DOHH2 (cell line): ENCODE results near the gene RIN3.

Experiments used
- H3F3A ChIP-seq: fragments of 200-600 bp; sonication (generic), shearing (Covaris generic); 2 replicates; pipeline ENCODE4 v1.6.0; 2016; ENCODE audit warnings: antibody characterized with exemption, mild to moderate bottlenecking; ENCODE audit not compliant: control insufficient read depth, insufficient read depth
- H3K27ac ChIP-seq: fragments of 200-600 bp; sonication (generic); 2 replicates; pipeline ENCODE4 v1.5.1; 2014; ENCODE audit warnings: low read depth, mild to moderate bottlenecking, low read length, moderate library complexity
- H3K27me3 ChIP-seq: fragments of 200-600 bp; sonication (generic); 2 replicates; pipeline ENCODE4 v1.6.1; 2014; ENCODE audit warnings: mild to moderate bottlenecking, low read length, mixed read lengths; ENCODE audit not compliant: control insufficient read depth
- H3K36me3 ChIP-seq: fragments of 200-600 bp; sonication (generic); 2 replicates; pipeline ENCODE4 v1.6.1; 2014; ENCODE audit warnings: mild to moderate bottlenecking, low read length, moderate library complexity, mixed read lengths; ENCODE audit not compliant: control insufficient read depth
- H3K4me1 ChIP-seq: fragments of 200-600 bp; sonication (generic); 2 replicates; pipeline ENCODE4 v1.6.1; 2014; ENCODE audit warnings: mild to moderate bottlenecking, low read length, mixed read lengths; ENCODE audit not compliant: control insufficient read depth
- H3K4me2 ChIP-seq: fragments of 200-600 bp; sonication (generic); 2 replicates; pipeline ENCODE4 v1.6.0; 2014; ENCODE audit warnings: mild to moderate bottlenecking, low read length, moderate library complexity
- H3K4me3 ChIP-seq: fragments of 200-600 bp; sonication (generic); 2 replicates; pipeline ENCODE4 v1.5.1; 2014; ENCODE audit warnings: mild to moderate bottlenecking, low read length, mixed read lengths
- H3K79me2 ChIP-seq: fragments of 200-600 bp; sonication (generic); 2 replicates; pipeline ENCODE4 v1.6.1; 2014; ENCODE audit warnings: mild to moderate bottlenecking, low read length, mixed read lengths; ENCODE audit not compliant: control insufficient read depth
- H3K9me2 ChIP-seq: fragments of 200-600 bp; sonication (generic); replicated peaks from 2 replicates; pipeline ENCODE4 v1.6.1; 2014; ENCODE audit warnings: mild to moderate bottlenecking, low read length, mixed read lengths; ENCODE audit not compliant: control insufficient read depth
- H3K9me3 ChIP-seq: fragments of 200-600 bp; sonication (generic); 2 replicates; pipeline ENCODE4 v1.6.1; 2014; ENCODE audit warnings: antibody characterized with exemption, low read length, mixed read lengths; ENCODE audit not compliant: control insufficient read depth, insufficient read depth
- H4K20me1 ChIP-seq: fragments of 200-600 bp; sonication (generic); 2 replicates; pipeline ENCODE4 v1.6.0; 2014; ENCODE audit warnings: low read depth, mild to moderate bottlenecking, antibody characterized with exemption, low read length, moderate library complexity; ENCODE audit not compliant: control insufficient read depth, insufficient read depth
- EZH2phosphoT487 ChIP-seq: fragments of 200-600 bp; sonication (generic); IDR thresholded peaks from 2 replicates; pipeline ENCODE4 v1.6.1; 2017; ENCODE audit warnings: borderline replicate concordance, mild to moderate bottlenecking, antibody characterized with exemption, low read length, moderate library complexity, mixed read lengths
- TF ChIP-seq, protein P1 (sequence below): fragments of 200-600 bp; sonication (generic); IDR thresholded peaks from one replicate; pipeline ENCODE4 v1.5.1; 2014; ENCODE audit warnings: antibody characterized with exemption, mild to moderate bottlenecking, low read depth, low read length; ENCODE audit not compliant: poor library complexity, severe bottlenecking

RIN3 gene

DNA sequence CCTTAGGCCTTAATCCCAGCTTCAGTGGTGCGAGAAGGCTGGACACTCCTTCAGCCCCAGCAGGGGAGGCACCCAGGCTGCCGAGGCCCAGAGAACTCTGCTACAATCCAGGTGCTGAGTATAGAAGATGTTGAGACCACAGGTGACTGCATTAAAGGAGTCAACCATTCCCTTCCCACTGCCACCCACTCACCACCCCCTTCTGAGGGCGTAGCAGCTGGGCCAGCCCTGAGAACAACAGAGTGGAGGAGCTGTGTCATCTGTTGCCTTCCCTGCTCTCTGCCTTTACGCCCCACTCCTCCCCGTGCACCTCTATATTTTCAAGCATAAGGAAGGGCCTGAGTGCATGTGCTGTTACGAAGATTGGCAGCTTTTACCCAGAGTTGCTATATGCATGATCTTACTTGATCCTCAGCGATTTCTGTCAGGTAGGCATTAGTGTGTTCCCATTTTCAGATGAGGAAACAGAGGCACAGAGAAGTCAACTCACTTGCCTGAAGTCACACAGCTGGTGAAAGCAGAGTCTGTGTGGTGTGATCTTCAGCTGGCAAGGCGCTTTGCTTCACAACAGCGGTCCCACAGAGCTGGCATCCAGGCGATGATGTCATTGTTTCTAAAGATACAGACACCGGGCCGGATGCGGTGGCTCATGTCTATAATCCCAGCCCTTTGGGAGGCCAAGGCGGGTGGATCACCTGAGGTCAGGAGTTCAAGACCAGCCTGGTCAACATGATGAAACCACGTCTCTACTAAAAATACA is 46.7 kb downstream of the RIN3 start:
- no peaks in the 10 kb centered on the region for H3K79me2 ChIP-seq
- no peak overlapping the region for H3K4me3 ChIP-seq
- no peaks in the 10 kb centered on the region for H3K9me2 ChIP-seq
- H3K9me3 ChIP-seq: no peaks in the 10 kb centered on the region
- H4K20me1 ChIP-seq: no peaks in the 10 kb centered on the region
- H3K27ac ChIP-seq: no peak overlapping the region
- peaks cover 12% of the 10 kb centered on the region for H3K4me1 ChIP-seq
- no peak for TF ChIP-seq EZH2phosphoT487
- TF ChIP-seq, protein P1, sequence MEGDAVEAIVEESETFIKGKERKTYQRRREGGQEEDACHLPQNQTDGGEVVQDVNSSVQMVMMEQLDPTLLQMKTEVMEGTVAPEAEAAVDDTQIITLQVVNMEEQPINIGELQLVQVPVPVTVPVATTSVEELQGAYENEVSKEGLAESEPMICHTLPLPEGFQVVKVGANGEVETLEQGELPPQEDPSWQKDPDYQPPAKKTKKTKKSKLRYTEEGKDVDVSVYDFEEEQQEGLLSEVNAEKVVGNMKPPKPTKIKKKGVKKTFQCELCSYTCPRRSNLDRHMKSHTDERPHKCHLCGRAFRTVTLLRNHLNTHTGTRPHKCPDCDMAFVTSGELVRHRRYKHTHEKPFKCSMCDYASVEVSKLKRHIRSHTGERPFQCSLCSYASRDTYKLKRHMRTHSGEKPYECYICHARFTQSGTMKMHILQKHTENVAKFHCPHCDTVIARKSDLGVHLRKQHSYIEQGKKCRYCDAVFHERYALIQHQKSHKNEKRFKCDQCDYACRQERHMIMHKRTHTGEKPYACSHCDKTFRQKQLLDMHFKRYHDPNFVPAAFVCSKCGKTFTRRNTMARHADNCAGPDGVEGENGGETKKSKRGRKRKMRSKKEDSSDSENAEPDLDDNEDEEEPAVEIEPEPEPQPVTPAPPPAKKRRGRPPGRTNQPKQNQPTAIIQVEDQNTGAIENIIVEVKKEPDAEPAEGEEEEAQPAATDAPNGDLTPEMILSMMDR: no peak
- H3K36me3 ChIP-seq: no peaks in the 10 kb centered on the region
- no peak overlapping the region for H3K4me2 ChIP-seq
- no peaks in the 10 kb centered on the region for H3F3A ChIP-seq
- H3K27me3 ChIP-seq: peaks cover 38% of the 10 kb centered on the region

DNA sequence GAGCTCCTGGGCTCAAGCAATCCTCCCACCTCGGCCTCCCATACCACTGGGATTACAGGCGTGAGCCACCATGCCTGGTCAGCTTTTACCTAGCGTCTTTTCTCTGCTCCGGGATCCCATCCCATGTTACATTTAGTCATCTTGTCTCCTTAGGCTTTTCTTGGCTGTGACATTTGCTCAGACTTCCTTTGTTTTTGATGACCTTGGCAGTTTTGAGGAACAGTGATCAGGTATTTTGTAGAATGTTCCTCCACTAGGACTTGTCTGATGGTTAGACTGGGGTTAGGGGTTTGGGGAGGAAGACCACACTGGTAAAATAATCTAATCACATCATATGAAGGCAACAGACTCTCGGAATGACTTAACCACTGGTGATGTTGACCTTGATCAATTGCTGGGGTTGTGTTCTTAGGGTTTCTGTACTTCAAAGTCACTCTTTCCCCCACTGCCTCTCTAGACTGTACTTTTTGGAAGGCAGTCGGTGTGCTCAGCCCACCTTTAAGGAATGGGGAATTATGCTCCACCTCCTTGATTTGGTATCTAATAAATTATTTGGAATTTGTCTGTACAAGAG is 48.4 kb downstream of the RIN3 start:
- Histone ChIP-seq H3K9me3 (no peaks in the 10 kb centered on the region), H4K20me1 (no peaks in the 10 kb centered on the region), H3K36me3 (no peaks in the 10 kb centered on the region), H3F3A (no peaks in the 10 kb centered on the region), H3K4me3 (no peak overlapping the region), H3K9me2 (no peaks in the 10 kb centered on the region), H3K27me3 (peaks cover 31% of the 10 kb centered on the region), H3K4me2 (no peak overlapping the region), H3K79me2 (no peaks in the 10 kb centered on the region), H3K4me1 (no peaks in the 10 kb centered on the region), H3K27ac (no peak overlapping the region)
- TF ChIP-seq EZH2phosphoT487: no peak
- TF ChIP-seq, protein P1: no peak

DNA sequence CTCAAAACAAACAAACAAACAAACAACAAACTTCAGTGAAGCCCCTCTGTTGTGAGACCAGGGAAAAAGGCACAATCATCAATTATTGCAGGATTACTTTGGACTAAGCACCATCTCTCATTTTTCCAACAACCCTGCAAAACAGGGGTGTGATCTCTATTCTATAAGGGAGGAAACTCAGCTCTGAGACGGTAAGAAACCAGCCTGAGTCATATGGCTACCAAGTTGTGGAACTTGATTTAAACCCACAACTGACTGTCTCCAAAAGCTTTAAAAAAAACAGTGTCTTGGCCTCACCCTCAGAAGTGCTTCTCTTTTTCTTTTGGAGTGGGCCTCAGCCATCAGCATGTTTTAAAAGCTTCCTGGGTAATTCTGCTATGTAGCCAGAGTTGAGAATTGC is 49.8 kb downstream of the RIN3 start:
- no peak overlapping the region for H3K4me2 ChIP-seq
- no peaks in the 10 kb centered on the region for H3K4me1 ChIP-seq
- H3K27me3 ChIP-seq: peaks cover 29% of the 10 kb centered on the region
- no peak for TF ChIP-seq EZH2phosphoT487
- TF ChIP-seq, protein P1: no peak
- no peaks in the 10 kb centered on the region for H3K9me3 ChIP-seq
- H3K4me3 ChIP-seq: no peak overlapping the region
- H3K36me3 ChIP-seq: no peaks in the 10 kb centered on the region
- no peaks in the 10 kb centered on the region for H3F3A ChIP-seq
- no peaks in the 10 kb centered on the region for H3K9me2 ChIP-seq
- H4K20me1 ChIP-seq: no peaks in the 10 kb centered on the region
- H3K27ac ChIP-seq: no peak overlapping the region
- no peaks in the 10 kb centered on the region for H3K79me2 ChIP-seq
